HEK293 (cell line): ENCODE measurements around the gene RASL10B.

Source experiments
- CTCF ChIP-seq: fragments of 450-650 bp; formaldehyde crosslinking; IDR thresholded peaks from 2 replicates; pipeline ENCODE4 v1.5.1; 2016; ENCODE audit warnings: missing biosample characterization, missing genetic modification characterization
- PATZ1 ChIP-seq: fragments of 450-650 bp; formaldehyde crosslinking; IDR thresholded peaks from 2 replicates; pipeline ENCODE4 v1.5.1; 2016; ENCODE audit warnings: missing biosample characterization, missing genetic modification characterization
- REPIN1 ChIP-seq: fragments of 450-650 bp; formaldehyde crosslinking; IDR thresholded peaks from 2 replicates; pipeline ENCODE4 v1.5.1; 2017; ENCODE audit warnings: missing biosample characterization, missing genetic modification characterization, low read depth
- ZBTB20 ChIP-seq: fragments of 450-650 bp; formaldehyde crosslinking; IDR thresholded peaks from 2 replicates; pipeline ENCODE4 v1.5.1; 2016; ENCODE audit warnings: missing biosample characterization, missing genetic modification characterization
- ZFP41 ChIP-seq: fragments of 450-650 bp; formaldehyde crosslinking; IDR thresholded peaks from 2 replicates; pipeline ENCODE4 v1.5.1; 2016; ENCODE audit warnings: missing biosample characterization, missing genetic modification characterization, borderline replicate concordance
- ZNF223 ChIP-seq: fragments of 450-650 bp; formaldehyde crosslinking; IDR thresholded peaks from 2 replicates; pipeline ENCODE4 v1.5.1; 2016; ENCODE audit warnings: missing biosample characterization, missing genetic modification characterization
- ZNF324 ChIP-seq: fragments of 450-650 bp; formaldehyde crosslinking; IDR thresholded peaks from 2 replicates; pipeline ENCODE4 v1.5.1; 2016; ENCODE audit warnings: missing biosample characterization, missing genetic modification characterization
- ZNF335 ChIP-seq: fragments of 450-650 bp; formaldehyde crosslinking; conservative IDR thresholded peaks from 2 replicates; pipeline ENCODE4 v1.5.1; 2016; ENCODE audit warnings: missing biosample characterization, missing genetic modification characterization
- ZNF501 ChIP-seq: fragments of 450-650 bp; formaldehyde crosslinking; IDR thresholded peaks from 2 replicates; pipeline ENCODE4 v1.5.1; 2016; ENCODE audit warnings: missing biosample characterization, missing genetic modification characterization
- ZNF510 ChIP-seq: fragments of 450-650 bp; formaldehyde crosslinking; IDR thresholded peaks from 2 replicates; pipeline ENCODE4 v1.5.1; 2018; ENCODE audit warnings: mild to moderate bottlenecking, missing genetic modification characterization, missing biosample characterization; ENCODE audit not compliant: insufficient replicate concordance
- ZNF776 ChIP-seq: fragments of 450-650 bp; formaldehyde crosslinking; IDR thresholded peaks from 2 replicates; pipeline ENCODE4 v1.5.0; 2017; ENCODE audit warnings: missing biosample characterization, missing genetic modification characterization, borderline replicate concordance
- ZSCAN16 ChIP-seq: fragments of 450-650 bp; formaldehyde crosslinking; IDR thresholded peaks from 2 replicates; pipeline ENCODE4 v1.5.1; 2016; ENCODE audit warnings: missing biosample characterization, missing genetic modification characterization
- TF ChIP-seq, protein P1 (sequence below): fragments of 450-650 bp; formaldehyde crosslinking; IDR thresholded peaks from 2 replicates; pipeline ENCODE4 v1.5.1; 2016; ENCODE audit warnings: missing biosample characterization, missing genetic modification characterization, low read depth

- TF ChIP-seq ZFP41 (no peak), CTCF (tag by site-specific recombination) (no peak), PATZ1 (tag by site-specific recombination) (no peak), ZNF324 (tag by site-specific recombination) (no peak), ZBTB20 (tag by site-specific recombination) (no peak), ZNF776 (no peak), ZNF501 (no peak), ZNF223 (no peak), ZSCAN16 (tag by site-specific recombination) (no peak), ZNF335 (tag by site-specific recombination) (no peak), REPIN1 (no peak), ZNF510 (tag by site-specific recombination) (no peak)
- TF ChIP-seq, protein P1, sequence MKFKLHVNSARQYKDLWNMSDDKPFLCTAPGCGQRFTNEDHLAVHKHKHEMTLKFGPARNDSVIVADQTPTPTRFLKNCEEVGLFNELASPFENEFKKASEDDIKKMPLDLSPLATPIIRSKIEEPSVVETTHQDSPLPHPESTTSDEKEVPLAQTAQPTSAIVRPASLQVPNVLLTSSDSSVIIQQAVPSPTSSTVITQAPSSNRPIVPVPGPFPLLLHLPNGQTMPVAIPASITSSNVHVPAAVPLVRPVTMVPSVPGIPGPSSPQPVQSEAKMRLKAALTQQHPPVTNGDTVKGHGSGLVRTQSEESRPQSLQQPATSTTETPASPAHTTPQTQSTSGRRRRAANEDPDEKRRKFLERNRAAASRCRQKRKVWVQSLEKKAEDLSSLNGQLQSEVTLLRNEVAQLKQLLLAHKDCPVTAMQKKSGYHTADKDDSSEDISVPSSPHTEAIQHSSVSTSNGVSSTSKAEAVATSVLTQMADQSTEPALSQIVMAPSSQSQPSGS (tag by site-specific recombination) = no peak
Measured at GRCh38 chr17:35732806-35733136, 1.3 kb downstream of the RASL10B start.
